HL-60 (cell line): ENCODE results near the gene GAL3ST2.

ENCODE experiments used
- DNase-seq, 2 experiments: peaks; one replicate each; pipeline ENCODE4 v3.0.0-alpha.2; 2010 to 2020; ENCODE audit warnings: low read depth in 1 of 2, low spot score in 1 of 2
- H3K27ac ChIP-seq: fragments of 250-450 bp; sonication (Bioruptor Pico); replicated peaks from 2 replicates; pipeline ENCODE4 v1.5.1; 2020; ENCODE audit warnings: mild to moderate bottlenecking, moderate library complexity
- H3K27me3 ChIP-seq: fragments of 250-450 bp; sonication (Bioruptor Pico); 2 replicates; pipeline ENCODE4 v1.5.1; 2021; ENCODE audit warnings: mild to moderate bottlenecking, moderate library complexity; ENCODE audit not compliant: insufficient read depth, poor library complexity, severe bottlenecking
- H3K4me3 ChIP-seq: replicated peaks from 2 replicates; pipeline ENCODE4 v1.5.1; 2011; ENCODE audit warnings: mild to moderate bottlenecking, control low read depth, low read length; ENCODE audit not compliant: insufficient read depth
- GABPA ChIP-seq: IDR thresholded peaks from 2 replicates; pipeline ENCODE4 v1.6.1; 2012; ENCODE audit warnings: low read depth
- POLR2AphosphoS5 ChIP-seq: IDR thresholded peaks from 2 replicates; pipeline ENCODE4 v1.6.1; 2012; ENCODE audit warnings: low read depth
- REST ChIP-seq: IDR thresholded peaks from 2 replicates; pipeline ENCODE4 v1.6.1; 2012; ENCODE audit warnings: low read depth; ENCODE audit not compliant: insufficient replicate concordance
- SPI1 ChIP-seq: IDR thresholded peaks from 2 replicates; pipeline ENCODE4 v1.6.1; 2012; ENCODE audit warnings: low read depth, mild to moderate bottlenecking, borderline replicate concordance
- TF ChIP-seq, protein P1 (sequence below): IDR thresholded peaks from one replicate; pipeline ENCODE4 v1.5.1; 2011; ENCODE audit warnings: low read length, control low read depth, inconsistent platforms; ENCODE audit not compliant: insufficient read depth

The GAL3ST2 gene

DNA sequence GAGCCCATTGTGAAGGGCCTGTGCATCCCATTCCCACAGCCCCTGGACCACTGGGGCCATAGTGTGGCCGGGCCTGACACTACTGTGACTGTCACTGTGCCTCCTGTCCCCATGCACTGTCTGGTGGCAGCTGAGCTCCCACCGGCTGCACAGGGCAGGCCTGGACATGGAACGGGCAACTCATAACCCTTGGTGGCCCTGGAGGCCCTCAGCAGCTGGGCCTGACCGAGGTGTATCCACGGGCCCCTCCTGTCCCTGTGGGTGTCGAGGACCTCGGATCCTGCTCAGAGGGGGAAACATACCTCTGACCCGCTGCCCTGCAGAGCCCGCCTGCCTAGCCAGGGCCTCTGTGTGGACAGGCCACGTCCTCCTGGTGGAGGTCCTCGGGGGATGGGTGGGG, 7.8 kb upstream of the GAL3ST2 start:
- Histone ChIP-seq H3K27me3 (no peaks in the 10 kb centered on the region), H3K27ac (no peak overlapping the region), H3K4me3 (no peak overlapping the region)
- DNase-seq: no peak
- no peak for TF ChIP-seq POLR2AphosphoS5
- TF ChIP-seq, protein P1, sequence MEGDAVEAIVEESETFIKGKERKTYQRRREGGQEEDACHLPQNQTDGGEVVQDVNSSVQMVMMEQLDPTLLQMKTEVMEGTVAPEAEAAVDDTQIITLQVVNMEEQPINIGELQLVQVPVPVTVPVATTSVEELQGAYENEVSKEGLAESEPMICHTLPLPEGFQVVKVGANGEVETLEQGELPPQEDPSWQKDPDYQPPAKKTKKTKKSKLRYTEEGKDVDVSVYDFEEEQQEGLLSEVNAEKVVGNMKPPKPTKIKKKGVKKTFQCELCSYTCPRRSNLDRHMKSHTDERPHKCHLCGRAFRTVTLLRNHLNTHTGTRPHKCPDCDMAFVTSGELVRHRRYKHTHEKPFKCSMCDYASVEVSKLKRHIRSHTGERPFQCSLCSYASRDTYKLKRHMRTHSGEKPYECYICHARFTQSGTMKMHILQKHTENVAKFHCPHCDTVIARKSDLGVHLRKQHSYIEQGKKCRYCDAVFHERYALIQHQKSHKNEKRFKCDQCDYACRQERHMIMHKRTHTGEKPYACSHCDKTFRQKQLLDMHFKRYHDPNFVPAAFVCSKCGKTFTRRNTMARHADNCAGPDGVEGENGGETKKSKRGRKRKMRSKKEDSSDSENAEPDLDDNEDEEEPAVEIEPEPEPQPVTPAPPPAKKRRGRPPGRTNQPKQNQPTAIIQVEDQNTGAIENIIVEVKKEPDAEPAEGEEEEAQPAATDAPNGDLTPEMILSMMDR: no peak
- TF ChIP-seq SPI1: no peak
- no peak for TF ChIP-seq GABPA
- TF ChIP-seq REST: no peak

DNA sequence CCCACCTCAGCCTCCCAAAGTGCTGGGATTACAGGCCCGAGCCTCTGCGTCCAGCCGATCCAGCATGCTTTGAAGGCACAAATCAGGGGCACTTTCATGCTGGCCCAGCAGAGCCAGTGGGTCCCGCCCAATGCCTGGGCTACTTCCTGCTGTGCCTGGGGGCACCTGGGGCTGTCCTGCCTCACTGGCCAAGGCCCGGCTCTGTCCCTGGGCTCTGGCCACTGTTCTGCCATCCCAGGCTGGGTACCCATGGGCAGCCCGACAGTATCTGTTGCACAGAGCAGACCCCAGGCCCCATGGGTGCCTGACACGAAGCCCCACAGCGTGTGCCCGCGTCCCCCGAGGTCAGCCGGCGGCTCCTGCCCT, 6.8 kb upstream of the GAL3ST2 start:
- TF ChIP-seq GABPA (no peak), POLR2AphosphoS5 (0 out of 2 replicates have a peak, but pooled peaks have one; percentile 6)
- no peaks in the 10 kb centered on the region for H3K27me3 ChIP-seq
- no peak overlapping the region for H3K27ac ChIP-seq
- no peak for DNase-seq
- no peak overlapping the region for H3K4me3 ChIP-seq

GRCh38 chr2:241770185-241770935, 6.3 kb upstream of the GAL3ST2 start:
- no peaks in the 10 kb centered on the region for H3K27me3 ChIP-seq
- TF ChIP-seq, protein P1: no peak
- TF ChIP-seq GABPA: no peak
- no peak for TF ChIP-seq REST
- TF ChIP-seq SPI1: no peak
- TF ChIP-seq POLR2AphosphoS5: no peak
- no peak overlapping the region for H3K4me3 ChIP-seq
- no peak overlapping the region for H3K27ac ChIP-seq
- DNase-seq: no peak

GRCh38 chr2:241770936-241771285, 5.7 kb upstream of the GAL3ST2 start:
- no peaks in the 10 kb centered on the region for H3K27me3 ChIP-seq
- no peak for TF ChIP-seq GABPA
- TF ChIP-seq SPI1: no peak
- no peak for TF ChIP-seq REST
- TF ChIP-seq POLR2AphosphoS5: no peak
- TF ChIP-seq, protein P1: no peak
- no peak overlapping the region for H3K27ac ChIP-seq
- no peak for DNase-seq
- no peak overlapping the region for H3K4me3 ChIP-seq
